Measurements from ENCODE around the gene HECW1.

GRCh38 chr7:43501870-43502269 is 389.4 kb downstream of the HECW1 start:
- no peak for TF ChIP-seq CTCF (IDR thresholded peaks at IDR 0.05)
- no peak for TF ChIP-seq POLR2AphosphoS5 (IDR thresholded peaks at IDR 0.05; ENCODE audit: low read depth, low read length)
